ENCODE results near the gene PKP4.
A peak's percentile ranks its signal among the peaks of the same experiment; 100 is the strongest.

DNA sequence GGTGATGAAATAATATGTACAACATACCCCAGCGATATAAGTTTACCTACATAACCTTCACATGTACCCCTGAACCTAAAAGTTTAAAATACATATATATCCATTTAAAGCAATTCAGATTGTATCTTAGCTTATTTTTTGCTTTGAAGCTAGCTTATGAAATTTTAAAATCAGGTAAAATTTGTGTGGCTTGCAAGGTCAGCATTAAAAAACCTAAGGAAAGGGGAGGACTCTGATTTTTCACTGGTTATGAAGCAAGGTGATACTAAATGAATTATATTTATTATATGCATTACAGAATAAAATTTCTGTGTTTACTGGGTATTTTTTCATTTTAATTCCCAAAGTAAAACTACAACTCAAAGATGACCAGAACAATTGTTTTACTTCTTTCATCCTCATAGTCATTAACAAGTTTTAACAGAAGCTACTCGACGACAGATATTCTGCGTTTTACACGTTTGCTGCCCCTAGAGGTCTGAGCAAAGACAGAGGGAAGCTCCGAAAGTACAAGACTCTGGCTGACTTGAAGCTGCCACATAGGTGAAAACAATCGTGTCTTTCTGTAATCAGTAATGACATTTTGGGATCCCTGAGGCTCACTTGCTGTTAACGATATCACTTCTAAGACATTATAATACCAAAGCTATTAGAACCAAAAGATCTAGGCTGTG is 17.1 kb downstream of the PKP4 start:
- TF ChIP-seq CTCF (IDR thresholded peaks at IDR 0.05): peak; percentile 58
- TF ChIP-seq EZH2 (IDR thresholded peaks at IDR 0.05): no peak
- TF ChIP-seq EZH2phosphoT487 (IDR thresholded peaks at IDR 0.05): no peak
